Measurements from ENCODE around the gene PPFIA4. TPM values are rescaled to one million over a fixed set of nuclear protein-coding genes. Genes with fewer than 3 reads are reported as not detected.

PPFIA4 gene
- total and polyA plus RNA-seq, 9 of the 15 experiments (the other 6 are each of a cell fraction or from before 2014, with no cell fraction given): 0.07 to 12.0 (median 0.70) TPM

GRCh38 chr1:203049576-203050180 is 23.4 kb downstream of the PPFIA4 start:
- H3K9me1 ChIP-seq (ENCODE audit: control insufficient read depth, insufficient read depth, low read length): peaks cover 2% of the 10 kb centered on the region
- in situ Hi-C loops (cut with MboI): no loop called here
- CTCF ChIA-PET (ENCODE audit: low intra/inter-chr PET ratio): no interaction called here
- ATAC-seq (no peak), FAIRE-seq (no peak), DNase-seq (ENCODE audit: extremely low read depth in 1 of 4, low spot score in 3 of 4) (no peak)
- H3K9me3 ChIP-seq (replicated peaks; ENCODE audit: control insufficient read depth, insufficient read depth, low read depth, low read length): no peaks in the 10 kb centered on the region
- POLR2A ChIA-PET: no interaction called here
- no peaks in the 10 kb centered on the region for H3K79me2 ChIP-seq (ENCODE audit: control insufficient read depth, insufficient read depth, low read length)
- H3K36me3 ChIP-seq (ENCODE audit: control insufficient read depth, insufficient read depth, low read length): no peaks in the 10 kb centered on the region
- H3K4me2 ChIP-seq (ENCODE audit: insufficient read depth, low read length): no peak overlapping the region
- H3K27me3 ChIP-seq (ENCODE audit: control insufficient read depth in 2 of 2, insufficient read depth in 2 of 2, low read length in 2 of 2): peaks cover 77 to 93% of the 10 kb centered on the region in 2 experiments
- intact Hi-C loops (cut with micrococcal nuclease): no loop called here
- WGBS (ENCODE audit: insufficient coverage, low coverage, missing lambda C conversion rate): 3% methylated on average over 14 of the region's 14 CpGs
- peaks cover 18% of the 10 kb centered on the region for H4K20me1 ChIP-seq (replicated peaks; ENCODE audit: control insufficient read depth, insufficient read depth, low read length)
- H3K4me3 ChIP-seq: no peak overlapping the region
- H2AFZ ChIP-seq (ENCODE audit: low read depth, low read length): no peak overlapping the region
- H3K9ac ChIP-seq (ENCODE audit: insufficient read depth in 1 of 2, low read depth in 2 of 2, low read length in 2 of 2): no peak overlapping the region
- TF ChIP-seq ZNF507 (tag; conservative IDR thresholded peaks at IDR 0.05): no peak
- H3K4me1 ChIP-seq (replicated peaks in 1 of 2; ENCODE audit: control insufficient read depth in 2 of 2, insufficient read depth in 2 of 2, low read length in 2 of 2): peaks cover 0 to 24% of the 10 kb centered on the region in 2 experiments; a peak in 3 of 5 replicates
- H3K27ac ChIP-seq (ENCODE audit: extremely low read depth, low read depth, low read length): no peak overlapping the region
- no TSS peak for BruUV-seq (replicated peaks)

- FAIRE-seq (no peak), DNase-seq (ENCODE audit: extremely low read depth in 1 of 4, low spot score in 3 of 4) (no peak), ATAC-seq (no peak)
- Histone ChIP-seq H3K9ac (ENCODE audit: insufficient read depth in 1 of 2, low read depth in 2 of 2, low read length in 2 of 2) (no peak overlapping the region), H3K4me2 (ENCODE audit: insufficient read depth, low read length) (no peak overlapping the region), H3K79me2 (ENCODE audit: control insufficient read depth, insufficient read depth, low read length) (no peaks in the 10 kb centered on the region), H3K27ac (ENCODE audit: extremely low read depth, low read depth, low read length) (no peak overlapping the region), H2AFZ (ENCODE audit: low read depth, low read length) (no peak overlapping the region), H3K27me3 (ENCODE audit: control insufficient read depth in 2 of 2, insufficient read depth in 2 of 2, low read length in 2 of 2) (peaks cover 76 to 93% of the 10 kb centered on the region in 2 experiments), H3K36me3 (ENCODE audit: control insufficient read depth, insufficient read depth, low read length) (no peaks in the 10 kb centered on the region), H3K4me3 (no peak overlapping the region), H4K20me1 (replicated peaks; ENCODE audit: control insufficient read depth, insufficient read depth, low read length) (peaks cover 22% of the 10 kb centered on the region), H3K4me1 (replicated peaks in 1 of 2; ENCODE audit: control insufficient read depth in 2 of 2, insufficient read depth in 2 of 2, low read length in 2 of 2) (peaks cover 0 to 26% of the 10 kb centered on the region in 2 experiments; a peak in 3 of 5 replicates), H3K9me3 (replicated peaks; ENCODE audit: control insufficient read depth, insufficient read depth, low read depth, low read length) (no peaks in the 10 kb centered on the region), H3K9me1 (ENCODE audit: control insufficient read depth, insufficient read depth, low read length) (peaks cover 2% of the 10 kb centered on the region)
- intact Hi-C loops (cut with micrococcal nuclease): no loop called here
- CTCF ChIA-PET (ENCODE audit: low intra/inter-chr PET ratio): interaction anchor here (0.6 to 0.7 kb wide), 2 partner anchors 328 to 486 kb away, joined by 3 to 4 read pairs; no protein-coding TSS in a partner anchor
- WGBS (ENCODE audit: insufficient coverage, low coverage, missing lambda C conversion rate): 0% methylated on average over 4 of the region's 4 CpGs
- BruUV-seq (replicated peaks): no TSS peak
- in situ Hi-C loops (cut with MboI): no loop called here
- POLR2A ChIA-PET: interaction anchor here (1.3 kb wide), 1 partner anchor 11 kb away, joined by 6 read pairs; no protein-coding TSS in a partner anchor
- no peak for TF ChIP-seq RNF2 (IDR thresholded peaks at IDR 0.05)
- TF ChIP-seq THRA (IDR thresholded peaks at IDR 0.05): no peak
- TF ChIP-seq ZNF121 (CRISPR knock-in tag; conservative IDR thresholded peaks at IDR 0.05): no peak
- TF ChIP-seq KDM2B (CRISPR knock-in tag; IDR thresholded peaks at IDR 0.05): no peak
- no peak for TF ChIP-seq RUNX1 (IDR thresholded peaks at IDR 0.05; ENCODE audit: low read depth)
- no peak for TF ChIP-seq TBL1XR1 (IDR thresholded peaks at IDR 0.05; ENCODE audit: low read length in 2 of 2)
- TF ChIP-seq PML (IDR thresholded peaks at IDR 0.05; ENCODE audit: low read length): no peak
- no peak for TF ChIP-seq POLR2AphosphoS5 (IDR thresholded peaks at IDR 0.05; ENCODE audit: control insufficient read depth, insufficient read depth, low read depth, low read length)
- TF ChIP-seq ZNF583 (CRISPR knock-in tag; IDR thresholded peaks at IDR 0.05): no peak
- no peak for TF ChIP-seq ARID4B (CRISPR knock-in tag; IDR thresholded peaks at IDR 0.05)
Observed at GRCh38 chr1:203050826-203051225, 24.5 kb downstream of the PPFIA4 start.
